NCI-H345 (cell line): ENCODE data around the gene SIGLECL1.

Experiments used
- DNase-seq: peaks from one replicate; lab custom pipeline; 2025; lab: John Stamatoyannopoulos, UW

SIGLECL1 gene

GRCh38 chr19:51253088-51253806, 2.4 kb downstream of the SIGLECL1 start:
- DNase-seq = no peak

GRCh38 chr19:51256155-51256625, 5.3 kb downstream of the SIGLECL1 start:
- no peak for DNase-seq

GRCh38 chr19:51257471-51257870, 6.6 kb downstream of the SIGLECL1 start:
- no peak for DNase-seq

GRCh38 chr19:51258165-51259160, 7.6 kb downstream of the SIGLECL1 start:
- DNase-seq = no peak

DNA sequence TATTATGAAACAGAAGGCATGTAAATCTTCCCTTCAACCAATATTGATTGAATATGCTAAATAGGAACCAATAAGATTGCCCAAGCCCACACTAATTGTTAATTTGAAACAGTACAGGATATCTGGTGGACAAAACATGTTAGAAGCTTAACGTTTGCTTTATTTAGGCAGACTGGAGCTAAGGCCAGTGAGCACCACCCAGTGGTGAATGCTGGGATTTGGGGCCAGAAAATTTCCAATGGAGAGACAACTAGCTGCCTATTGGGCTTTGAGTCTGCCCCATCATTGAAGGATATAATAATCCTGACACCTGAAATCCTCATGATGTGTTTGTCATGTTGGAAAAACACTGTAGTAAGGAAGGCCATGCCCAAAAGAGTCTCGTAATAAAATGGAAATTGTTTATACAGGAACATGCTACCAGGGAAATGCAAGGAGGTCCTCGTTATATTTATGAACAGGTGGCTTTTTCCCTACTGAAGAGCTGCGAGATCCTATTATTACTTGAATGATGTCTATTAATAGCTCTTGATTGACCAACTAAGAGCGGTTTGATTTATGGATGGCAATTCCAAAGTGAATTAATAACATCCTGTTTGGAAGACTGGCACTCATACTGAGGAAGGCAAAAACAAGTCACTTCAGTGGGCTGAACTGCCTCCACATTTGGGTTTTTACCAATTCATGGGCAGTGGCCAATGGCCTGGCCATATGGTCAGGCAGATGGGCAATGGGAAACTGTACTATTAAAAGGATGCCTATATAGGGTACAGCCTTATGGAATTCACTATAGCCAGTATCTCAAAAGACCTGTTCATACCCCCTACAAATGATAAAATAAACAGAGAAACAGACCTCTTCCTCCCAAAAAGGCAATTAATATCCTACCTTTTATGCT, 8.7 kb downstream of the SIGLECL1 start:
- no peak for DNase-seq

DNA sequence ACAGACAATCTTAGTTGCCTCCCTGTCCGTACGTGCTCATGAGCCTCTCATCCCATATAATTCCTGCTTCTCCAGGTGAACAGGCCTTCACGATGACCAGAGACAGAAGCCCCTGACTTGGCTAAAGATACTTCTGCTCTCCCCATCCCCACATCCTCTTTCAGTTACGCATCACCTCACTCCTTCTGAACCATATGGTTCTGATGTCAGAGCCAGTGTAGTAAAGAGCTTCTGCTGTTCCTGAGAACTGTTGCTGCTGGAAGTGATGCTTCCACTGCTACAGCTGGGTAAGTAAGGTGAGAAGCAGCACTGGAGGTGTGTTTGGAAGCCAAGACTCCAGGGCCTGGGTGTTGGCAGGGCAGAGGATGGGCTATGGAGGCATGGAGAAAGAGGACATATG, 12.9 kb downstream of the SIGLECL1 start:
- no peak for DNase-seq

DNA sequence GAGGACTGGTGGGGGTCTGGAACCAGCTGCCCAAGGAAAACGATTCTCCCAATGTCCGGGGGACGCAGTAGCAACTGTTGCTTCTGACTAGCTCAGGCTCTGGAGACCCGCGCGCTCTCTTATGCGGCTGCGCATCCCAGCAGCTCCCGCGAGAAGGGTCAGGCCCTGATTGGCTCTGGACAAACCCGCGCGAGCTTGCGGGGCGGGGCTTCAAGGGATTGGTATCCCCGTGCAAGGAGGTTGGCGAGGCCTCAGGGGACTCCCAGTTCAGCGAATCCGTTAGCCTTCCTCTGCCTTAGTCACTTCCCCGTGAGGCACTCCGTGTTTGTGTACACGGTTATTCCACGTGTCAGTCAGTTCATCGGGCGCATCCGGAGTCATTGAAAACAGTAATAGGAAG, 20.2 kb downstream of the SIGLECL1 start:
- no peak for DNase-seq

- no peak for DNase-seq
Observed at GRCh38 chr19:51272183-51272810, 21.4 kb downstream of the SIGLECL1 start.

- DNase-seq = no peak
Observed at GRCh38 chr19:51274049-51274770, 23.3 kb downstream of the SIGLECL1 start.

- DNase-seq = no peak
Observed at GRCh38 chr19:51277112-51277511, 26.2 kb downstream of the SIGLECL1 start.

GRCh38 chr19:51282335-51282734, 31.5 kb downstream of the SIGLECL1 start:
- DNase-seq = no peak

DNA sequence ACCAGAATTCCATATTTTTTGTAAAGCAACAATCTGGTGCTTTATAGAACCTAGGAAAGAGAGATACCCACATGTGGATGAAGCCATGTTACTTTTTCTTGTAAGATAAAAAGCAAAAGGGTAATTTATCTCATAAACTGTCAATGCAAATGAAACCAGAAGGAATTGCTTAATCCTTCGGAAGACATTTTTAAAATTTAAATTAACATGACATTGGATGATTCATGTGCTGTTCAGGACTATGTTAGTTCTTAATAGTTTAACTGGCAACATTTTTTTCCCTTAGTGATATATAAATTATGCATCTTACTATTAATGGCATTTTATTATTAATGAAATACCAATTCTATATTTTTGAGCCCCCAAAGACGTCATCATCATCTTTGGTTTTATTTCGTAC, 34.8 kb downstream of the SIGLECL1 start:
- no peak for DNase-seq

DNA sequence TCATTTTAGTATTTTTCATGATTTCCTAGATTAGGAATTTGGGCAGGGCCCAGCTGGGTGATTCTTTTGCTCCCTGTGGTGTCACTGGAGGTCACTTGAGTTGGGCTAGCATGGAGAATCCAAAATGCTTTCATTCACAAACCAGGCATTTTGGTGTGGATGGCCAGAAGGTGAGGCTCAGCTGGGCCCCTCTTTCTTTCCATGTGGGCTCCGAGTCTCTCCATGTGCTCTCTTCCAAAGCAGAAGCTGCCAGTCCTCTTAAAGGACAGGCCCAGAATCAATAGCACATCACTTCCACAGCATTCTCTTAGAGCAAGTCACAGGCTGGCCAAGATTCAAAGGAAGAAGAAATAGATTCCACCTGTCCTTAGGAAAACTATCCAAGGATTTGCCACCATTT, 38.8 kb downstream of the SIGLECL1 start:
- no peak for DNase-seq

DNA sequence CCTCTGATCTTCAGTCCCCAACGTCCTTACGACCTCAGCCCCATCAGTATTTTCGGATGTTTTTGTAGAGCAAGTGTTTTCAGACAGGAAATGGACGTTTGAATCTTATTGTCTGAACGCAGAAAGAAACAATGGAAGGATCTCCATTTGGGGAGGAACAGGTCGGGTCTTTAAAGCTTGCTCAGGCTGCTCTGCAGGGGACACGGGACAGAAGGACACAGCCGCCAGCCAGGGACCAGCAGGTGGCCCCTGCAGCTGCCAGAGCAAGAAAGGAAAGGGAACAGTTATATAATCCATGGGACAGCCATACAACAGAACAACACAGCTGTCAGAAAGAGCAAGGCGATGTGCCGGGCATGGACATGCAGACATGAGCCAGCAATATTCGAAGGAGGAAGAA, 42.1 kb downstream of the SIGLECL1 start:
- no peak for DNase-seq

DNA sequence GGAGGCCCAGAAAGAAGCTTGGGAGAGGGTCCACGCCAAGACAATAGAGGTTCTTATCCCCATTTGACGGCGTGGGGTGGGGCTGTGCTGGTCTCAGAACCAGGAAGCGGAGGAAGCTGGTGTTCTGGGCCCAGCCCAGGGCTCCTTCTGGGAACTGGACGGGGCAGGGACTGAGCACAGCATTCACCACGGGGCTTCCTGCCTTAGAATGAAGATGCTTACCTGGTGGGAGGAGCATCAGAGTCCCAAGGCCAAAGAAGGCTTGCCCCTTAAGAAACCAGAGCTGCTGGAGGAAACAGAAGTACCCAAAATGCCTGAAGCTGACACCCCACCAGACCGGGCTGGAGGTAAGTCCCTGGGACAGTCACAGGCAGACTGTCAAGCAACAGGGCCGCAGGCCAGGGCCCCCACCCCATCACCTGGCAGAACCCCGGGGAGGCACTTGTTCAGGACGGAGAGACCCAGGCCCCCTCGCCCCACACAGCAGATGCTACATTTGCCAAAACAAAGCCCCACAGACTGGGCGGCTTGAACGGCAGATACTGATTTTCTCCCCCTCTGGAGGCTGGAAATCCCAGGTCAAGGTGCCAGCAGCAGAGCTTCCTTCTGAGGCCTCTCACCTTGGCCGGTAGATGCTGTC, 42.8 kb downstream of the SIGLECL1 start:
- no peak for DNase-seq

GRCh38 chr19:51294211-51294976, 43.5 kb downstream of the SIGLECL1 start:
- no peak for DNase-seq

- no peak for DNase-seq
Observed at GRCh38 chr19:51294977-51295375, 44.1 kb downstream of the SIGLECL1 start.

DNA sequence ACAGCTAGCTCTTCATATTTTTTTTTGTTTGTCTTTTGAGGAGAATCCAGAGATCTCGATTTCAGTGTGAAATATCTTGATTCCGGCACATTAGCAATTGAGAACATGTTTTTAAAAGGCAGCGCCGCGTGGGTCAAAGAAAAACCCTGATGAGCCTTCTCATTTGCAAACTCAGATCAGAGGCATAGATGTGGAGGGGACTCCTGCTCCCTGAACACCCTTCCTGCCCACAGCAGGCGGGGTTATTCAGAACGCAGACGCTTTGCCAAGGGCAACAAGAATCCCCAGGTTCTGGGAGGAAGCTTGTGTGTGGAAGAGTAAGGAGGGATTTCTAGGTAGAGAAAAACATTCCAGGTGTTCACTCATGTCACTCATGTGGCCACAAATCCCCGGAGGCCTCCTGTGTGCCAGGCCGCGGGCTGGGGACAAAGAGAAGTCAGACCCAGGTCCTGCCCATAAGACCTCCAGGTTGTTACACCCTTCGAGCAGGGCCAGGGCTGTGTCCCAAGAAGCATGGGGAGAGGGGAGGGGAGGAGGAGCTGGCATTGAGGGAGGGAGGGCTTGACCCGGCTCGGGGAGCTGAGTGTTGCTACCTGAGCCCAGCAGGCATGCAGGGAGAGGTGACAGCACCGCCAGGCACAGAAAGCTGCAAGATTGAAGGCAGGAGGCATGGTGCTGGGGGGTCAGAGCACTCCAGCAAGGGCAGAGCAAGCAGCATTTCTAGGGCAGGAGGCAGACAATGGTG, 44.7 kb downstream of the SIGLECL1 start:
- no peak for DNase-seq
